Esophagus squamous epithelium (tissue), 5 donors: Measurements from ENCODE around the gene LRP11. TPM values are rescaled to one million over a fixed set of nuclear protein-coding genes. Genes with fewer than 3 reads are reported as not detected.

ENCODE experiments used
- DNase-seq: peaks from one replicate; lab custom pipeline; 2025; lab: John Stamatoyannopoulos, UW
- H3K27ac ChIP-seq, 4 donors: fragments of 200-600 bp; sonication (generic); one replicate each; pipeline ENCODE4 v1.5.1; 2016 to 2019; ENCODE audit warnings: mild to moderate bottlenecking in 1 of 4
- H3K27me3 ChIP-seq, 4 donors: fragments of 200-600 bp; sonication (generic); 1 replicate in 3 of 4; 2 replicates in 1 of 4; pipeline versions ENCODE4 v1.5.1 to v1.6.0; 2017 to 2021; ENCODE audit warnings: antibody characterized with exemption in 1 of 4
- H3K36me3 ChIP-seq, 3 donors: fragments of 200-600 bp; sonication (generic); one replicate each; pipeline ENCODE4 v1.5.1; 2016 to 2019
- H3K4me1 ChIP-seq, 3 donors: fragments of 200-600 bp; sonication (generic); one replicate each; pipeline ENCODE4 v1.5.1; 2017 to 2019
- H3K4me3 ChIP-seq, 4 donors: fragments of 200-600 bp; sonication (generic); 1 replicate in 3 of 4; 2 replicates in 1 of 4; pipeline ENCODE4 v1.5.1; 2016 to 2019; ENCODE audit warnings: mild to moderate bottlenecking in 2 of 4, moderate library complexity in 1 of 4
- H3K9me3 ChIP-seq, 3 donors: fragments of 200-600 bp; sonication (generic); one replicate each; pipeline ENCODE4 v1.5.1; 2016 to 2019
- CTCF ChIP-seq, 6 experiments: fragments of 450-650 bp in 4 of 6; fragments of 200-600 bp in 2 of 6; sonication (generic) in 2 of 6; IDR thresholded peaks; one replicate each; pipeline ENCODE4 v1.5.1; 2016 to 2019; ENCODE audit warnings: antibody characterized with exemption in 6 of 6, mild to moderate bottlenecking in 4 of 6, moderate library complexity in 4 of 6
- POLR2A ChIP-seq, 4 donors: fragments of 450-650 bp; IDR thresholded peaks; one replicate each; pipeline ENCODE4 v1.6.1; 2017; ENCODE audit warnings: antibody characterized with exemption in 4 of 4, mild to moderate bottlenecking in 4 of 4, moderate library complexity in 3 of 4
- WGBS, 2 donors: methylation state at CpG; one replicate each; pipeline ENCODE4 v1.1.5; 2018; 5-methylcytosine and 5-hydroxymethylcytosine counted together
- intact Hi-C: fragments of 100-400 bp; cut with DNase I; formaldehyde crosslinking; loops from one replicate; pipeline ENCODE4 v1.15.0; 2022
- total RNA-seq, 4 donors: library from RNA; depleted of rRNA; stranded (reverse); fragments of >200 nt; gene quantifications; one replicate each; pipeline ENCODE4 v1.1.0, GENCODE V29; 2016
- donor health status: DM: yes; HTN: yes; CAD: no.

Gene LRP11
- total RNA-seq, 4 donors from 2014 or later, result 40.2 to 74.9 (median 58.4) TPM

- H3K36me3 ChIP-seq, result peaks cover 0 to 68% (median 0%) of the 10 kb centered on the region in 3 donors
- H3K27me3 ChIP-seq, result no peaks in the 10 kb centered on the region
- no peak overlapping the region for H3K27ac ChIP-seq
- intact Hi-C loops, result no loop called here
- DNase-seq, result no peak
- no peaks in the 10 kb centered on the region for H3K9me3 ChIP-seq
- H3K4me3 ChIP-seq, result no peak overlapping the region
- no peaks in the 10 kb centered on the region for H3K4me1 ChIP-seq
- 93 to 97% methylated on average over 7 of the region's 7 CpGs for WGBS, 2 donors
- TF ChIP-seq CTCF (IDR thresholded peaks at IDR 0.05), result no peak
- no peak for TF ChIP-seq POLR2A (IDR thresholded peaks at IDR 0.05)
Observed at GRCh38 chr6:149820506-149820905, 43.7 kb downstream of the LRP11 start.

DNA sequence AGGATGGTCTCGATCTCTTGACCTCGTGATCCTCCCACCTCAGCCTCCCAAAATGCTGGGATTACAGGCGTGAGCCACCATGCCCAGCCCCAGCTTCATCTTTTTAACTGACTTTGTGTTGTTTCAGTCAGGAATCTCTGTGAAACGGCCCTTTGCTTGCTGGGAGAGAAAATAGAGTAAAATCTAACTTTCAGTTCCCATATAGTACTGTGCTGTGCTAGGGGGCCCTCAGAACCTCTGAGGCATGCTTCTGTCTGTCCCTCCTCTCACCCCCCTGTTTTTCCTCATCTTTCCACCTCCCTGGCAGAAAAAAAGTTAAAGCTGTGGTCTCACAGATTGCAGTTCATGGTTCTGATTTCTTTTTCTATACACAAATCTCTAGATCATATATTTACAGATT lies 48.4 kb downstream of the LRP11 start:
- intact Hi-C loops, result no loop called here
- TF ChIP-seq POLR2A (IDR thresholded peaks at IDR 0.05), result no peak
- TF ChIP-seq CTCF (IDR thresholded peaks at IDR 0.05), result no peak
- DNase-seq, result no peak
- Histone ChIP-seq H3K4me1 (no peaks in the 10 kb centered on the region), H3K4me3 (no peak overlapping the region), H3K27me3 (no peaks in the 10 kb centered on the region), H3K36me3 (peaks cover 0 to 54% (median 0%) of the 10 kb centered on the region in 3 donors), H3K27ac (no peak overlapping the region), H3K9me3 (no peaks in the 10 kb centered on the region)
- 89 to 92% methylated on average over 4 of the region's 4 CpGs for WGBS, 2 donors

GRCh38 chr6:149813351-149813750 lies 50.8 kb downstream of the LRP11 start:
- 97 to 98% methylated on average over 3 of the region's 3 CpGs for WGBS, 2 donors

GRCh38 chr6:149809798-149810197 lies 54.4 kb downstream of the LRP11 start:
- no peak for DNase-seq
- Histone ChIP-seq H3K9me3 (no peaks in the 10 kb centered on the region), H3K27me3 (no peaks in the 10 kb centered on the region), H3K4me3 (no peak overlapping the region), H3K36me3 (peaks cover 0 to 75% (median 0%) of the 10 kb centered on the region in 3 donors), H3K4me1 (no peaks in the 10 kb centered on the region), H3K27ac (no peak overlapping the region)
- intact Hi-C loops, result no loop called here
- TF ChIP-seq CTCF (IDR thresholded peaks at IDR 0.05), result no peak
- TF ChIP-seq POLR2A (IDR thresholded peaks at IDR 0.05), result no peak
- WGBS, 2 donors, result 84 to 86% methylated on average over 2 of the region's 2 CpGs

More at GRCh38 chr6:149813351-149813750, 50.8 kb downstream of the LRP11 start:
- H3K4me1 ChIP-seq, result no peaks in the 10 kb centered on the region
- H3K4me3 ChIP-seq, result no peak overlapping the region
- H3K36me3 ChIP-seq, result peaks cover 0 to 56% (median 0%) of the 10 kb centered on the region in 3 donors
- intact Hi-C loops, result no loop called here
- H3K9me3 ChIP-seq, result no peaks in the 10 kb centered on the region
- no peak overlapping the region for H3K27ac ChIP-seq
- TF ChIP-seq CTCF (IDR thresholded peaks at IDR 0.05) (no peak), POLR2A (IDR thresholded peaks at IDR 0.05) (no peak)
- no peak for DNase-seq
- H3K27me3 ChIP-seq, result no peaks in the 10 kb centered on the region

- H3K27me3 ChIP-seq, result no peaks in the 10 kb centered on the region
- intact Hi-C loops, result no loop called here
- H3K4me3 ChIP-seq, result no peak overlapping the region
- H3K4me1 ChIP-seq, result no peaks in the 10 kb centered on the region
- 68 to 83% methylated on average over 4 of the region's 4 CpGs for WGBS, 2 donors
- peaks cover 0 to 83% (median 0%) of the 10 kb centered on the region in 3 donors for H3K36me3 ChIP-seq
- TF ChIP-seq POLR2A (IDR thresholded peaks at IDR 0.05), result no peak
- no peak for TF ChIP-seq CTCF (IDR thresholded peaks at IDR 0.05)
- DNase-seq, result no peak
- H3K9me3 ChIP-seq, result no peaks in the 10 kb centered on the region
- no peak overlapping the region for H3K27ac ChIP-seq
Observed at GRCh38 chr6:149806127-149806526, 58.0 kb downstream of the LRP11 start.
